AG04450 (cell line): Measurements from ENCODE around the gene PKN1. TPM values are rescaled to one million over a fixed set of nuclear protein-coding genes. Genes with fewer than 3 reads are reported as not detected.

Experiments used
- CTCF ChIA-PET: fragments of 300-600, 350-600 bp; formaldehyde crosslinking; extraction: SDS; loops from one replicate; lab custom pipeline; 2022; ENCODE audit warnings: antibody characterized with exemption, inconsistent platforms; lab: Charles Lee
- POLR2A ChIA-PET: fragments of 350-600 bp; formaldehyde crosslinking; extraction: SDS; loops from one replicate; lab custom pipeline; 2021; ENCODE audit warnings: antibody characterized with exemption, inconsistent platforms; lab: Yijun Ruan, JAX
- DNase-seq: peaks from one replicate; pipeline ENCODE4 v3.0.0-alpha.2; 2011; ENCODE audit warnings: low read depth, low spot score
- H3K27ac ChIP-seq: one replicate; pipeline ENCODE4 v1.5.1; 2012; ENCODE audit warnings: low read depth, low read length, control low read depth
- H3K27me3 ChIP-seq: one replicate; pipeline ENCODE4 v1.6.0; 2012; ENCODE audit warnings: low read length; ENCODE audit not compliant: control insufficient read depth, insufficient read depth
- H3K4me3 ChIP-seq: 2 replicates; pipeline ENCODE4 v1.5.1; 2011; ENCODE audit warnings: mild to moderate bottlenecking, low read depth, low read length, control low read depth
- H3K9me3 ChIP-seq: 2 replicates; pipeline ENCODE4 v1.5.1; 2012; ENCODE audit warnings: low read length; ENCODE audit not compliant: control insufficient read depth, insufficient read depth
- CTCF ChIP-seq: IDR thresholded peaks from 2 replicates; pipeline ENCODE4 v1.5.1; 2011; ENCODE audit warnings: low read depth, low read length, control low read depth, inconsistent platforms
- polyA minus RNA-seq: library from RNA; depleted of rRNA, polyadenylated mRNA; stranded (reverse); fragments of >200 nt; gene quantifications from 2 replicates; pipeline ENCODE4 v1.2.3, GENCODE V29; 2011; rRNA and poly(A)+ RNA removed
- polyA plus RNA-seq: library from polyadenylated mRNA; depleted of rRNA; stranded (reverse); fragments of >200 nt; gene quantifications from 2 replicates; pipeline ENCODE4 v1.2.3, GENCODE V29; 2011; rRNA removed

The PKN1 gene
- polyA plus RNA-seq (37.5 and 43.4 TPM in 2 replicates), polyA minus RNA-seq (78.2 and 99.3 TPM in 2 replicates)

- no peak within 1 kb of the TSS for H3K27ac ChIP-seq
- CTCF ChIA-PET, result interaction anchor here (0.6 to 2.2 kb wide), 8 partner anchors 13 to 296 kb away, joined by 3 to 7 read pairs (median 4); partner anchors contain the start of gene ASF1B
Observed at GRCh38 chr19:14432791-14433553, at the start of gene PKN1. Gene PKN1, plus strand, starts transcription at chr19:14433306. Its CDS starts 216 bp downstream, at chr19:14433522.

GRCh38 chr19:14383661-14384555, 49.2 kb upstream of the PKN1 start:
- Histone ChIP-seq H3K4me3 (peak overlapping the region; percentile 31), H3K27ac (peak overlapping the region; percentile 53), H3K27me3 (no peaks in the 10 kb centered on the region), H3K9me3 (no peaks in the 10 kb centered on the region)
- ChIA-PET POLR2A (interaction anchor here (0.6 to 0.7 kb wide), 3 partner anchors 12 to 443 kb away, joined by 4 to 8 read pairs (median 8); no protein-coding TSS in a partner anchor), CTCF (interaction anchor here (0.7 to 1.7 kb wide), 5 partner anchors 31 to 600 kb away, joined by 3 to 8 read pairs (median 3); partner anchors contain the start of gene ASF1B)
- DNase-seq, result no peak
- TF ChIP-seq CTCF, result peak; percentile 34; the same call in 1 of the 2 replicates

More at GRCh38 chr19:14432791-14433553, at the start of gene PKN1:
- POLR2A ChIA-PET, result no interaction called here
- DNase-seq, result no peak
- Histone ChIP-seq H3K4me3 (peak within 1 kb of the TSS; percentile 74), H3K27me3 (no peaks in the 10 kb centered on the region), H3K9me3 (no peaks in the 10 kb centered on the region; the same call in 1 of the 2 replicates)
- TF ChIP-seq CTCF, result no peak

- ChIA-PET CTCF (interaction anchor here (1.7 kb wide), 1 partner anchor 37 kb away, joined by 8 read pairs; no protein-coding TSS in a partner anchor), POLR2A (no interaction called here)
- Histone ChIP-seq H3K4me3 (no peak overlapping the region), H3K27me3 (no peaks in the 10 kb centered on the region), H3K27ac (no peak overlapping the region), H3K9me3 (no peaks in the 10 kb centered on the region)
- no peak for TF ChIP-seq CTCF
- DNase-seq, result no peak
Observed at GRCh38 chr19:14385492-14385891, 47.6 kb upstream of the PKN1 start.

GRCh38 chr19:14390548-14390947, 42.6 kb upstream of the PKN1 start:
- no peak for DNase-seq
- Histone ChIP-seq H3K4me3 (no peak overlapping the region), H3K27ac (no peak overlapping the region), H3K9me3 (no peaks in the 10 kb centered on the region), H3K27me3 (no peaks in the 10 kb centered on the region)
- ChIA-PET CTCF (no interaction called here), POLR2A (no interaction called here)
- no peak for TF ChIP-seq CTCF
